GM12891 (cell line): Measurements from ENCODE around the gene OGDH.

ENCODE experiments used
- POLR2A ChIP-seq: IDR thresholded peaks from 2 replicates; pipeline ENCODE4 v1.6.1; 2011; ENCODE audit warnings: low read depth, low read length, control low read depth
- POLR2AphosphoS5 ChIP-seq: IDR thresholded peaks from 2 replicates; pipeline ENCODE4 v1.6.1; 2011; ENCODE audit warnings: low read depth, low read length, control low read depth
- SPI1 ChIP-seq: IDR thresholded peaks from 2 replicates; pipeline ENCODE4 v1.6.1; 2011; ENCODE audit warnings: low read depth, low read length, control low read depth
- TAF1 ChIP-seq: IDR thresholded peaks from 2 replicates; pipeline ENCODE4 v1.6.1; 2011; ENCODE audit warnings: low read depth, low read length, control low read depth

GRCh38 chr7:44583146-44583865 is 23.1 kb upstream of the OGDH start:
- TF ChIP-seq POLR2A (no peak), POLR2AphosphoS5 (no peak), SPI1 (no peak), TAF1 (no peak)
